K562 (cell line): ENCODE data around the gene PSEN1.

Experiments used
- ETV6 ChIP-seq, 3 experiments: fragments of 150-350 bp in 1 of 3; sonication (generic) in 1 of 3; formaldehyde crosslinking in 1 of 3; IDR thresholded peaks; 2 replicates each; pipeline versions ENCODE4 v1.6.1 to v1.8.0; 2014 to 2022; ENCODE audit warnings: borderline replicate concordance in 2 of 3, low read depth in 2 of 3, antibody characterized with exemption in 1 of 3, low read length in 1 of 3, mild to moderate bottlenecking in 1 of 3, missing genetic modification reagents in 1 of 3
- MAFG ChIP-seq: fragments of 450-650 bp; conservative IDR thresholded peaks from 2 replicates; pipeline ENCODE4 v1.6.1; 2016; ENCODE audit warnings: missing genetic modification characterization, missing compliant biosample characterization
- MLX ChIP-seq, 2 experiments: fragments of 450-650 bp in 1 of 2; sonication (generic) in 1 of 2; formaldehyde crosslinking; conservative IDR thresholded peaks; 2 replicates each; pipeline versions ENCODE4 v1.4.0 to v1.8.1; 2020 to 2022; ENCODE audit warnings: mild to moderate bottlenecking in 1 of 2, missing genetic modification reagents in 1 of 2
- MTA2 ChIP-seq: fragments of 450-650 bp; IDR thresholded peaks from 2 replicates; pipeline ENCODE4 v1.6.1; 2016; ENCODE audit warnings: low read depth
- POLR2AphosphoS5 ChIP-seq: IDR thresholded peaks from 2 replicates; pipeline ENCODE4 v1.6.1; 2011; ENCODE audit warnings: mild to moderate bottlenecking, low read depth, low read length, moderate library complexity; ENCODE audit not compliant: control insufficient read depth, insufficient read depth
- REST ChIP-seq, 2 experiments: fragments of 450-650 bp; formaldehyde crosslinking in 1 of 2; IDR thresholded peaks; 2 replicates each; pipeline versions ENCODE4 v1.4.0 to v1.6.1; 2014 to 2020; ENCODE audit warnings: mild to moderate bottlenecking in 2 of 2, borderline replicate concordance in 1 of 2, low read depth in 1 of 2
- TEAD4 ChIP-seq, 2 experiments: sonication (generic) in 1 of 2; formaldehyde crosslinking in 1 of 2; IDR thresholded peaks; 2 replicates each; pipeline versions ENCODE4 v1.6.1 to v1.8.0; 2012 to 2022; ENCODE audit warnings: borderline replicate concordance in 1 of 2, inconsistent platforms in 1 of 2, low read length in 1 of 2, mild to moderate bottlenecking in 1 of 2, missing genetic modification reagents in 1 of 2
- ZNF511 ChIP-seq: sonication (generic); formaldehyde crosslinking; IDR thresholded peaks from 2 replicates; pipeline ENCODE4 v1.8.0; 2022; ENCODE audit warnings: mild to moderate bottlenecking, missing genetic modification reagents
- TF ChIP-seq, protein P1 (sequence below), 3 experiments: IDR thresholded peaks in 2 of 3; conservative IDR thresholded peaks in 1 of 3; 2 replicates each; pipeline ENCODE4 v1.5.1; 2011 to 2012; ENCODE audit warnings: low read length in 3 of 3, mild to moderate bottlenecking in 3 of 3, control low read depth in 2 of 3, improper control_type of control experiment in 1 of 3, inconsistent platforms in 1 of 3, low read depth in 1 of 3, mixed read lengths in 1 of 3, moderate library complexity in 1 of 3; ENCODE audit not compliant: insufficient read depth in 2 of 3
- TF ChIP-seq, protein P2 (sequence below): sonication (generic); formaldehyde crosslinking; IDR thresholded peaks from 2 replicates; pipeline ENCODE4 v1.8.0; 2022; ENCODE audit warnings: mild to moderate bottlenecking, missing genetic modification reagents, borderline replicate concordance

GRCh38 chr14:73180385-73180805 lies 44.1 kb downstream of the PSEN1 start:
- TF ChIP-seq TEAD4 (IDR thresholded peaks at IDR 0.05; ENCODE audit: low read length) (no peak), TEAD4 (CRISPR knock-in tag; IDR thresholded peaks at IDR 0.05; ENCODE audit: borderline replicate concordance) (no peak), REST (IDR thresholded peaks at IDR 0.05; ENCODE audit: borderline replicate concordance) (no peak), REST (CRISPR knock-in tag; IDR thresholded peaks at IDR 0.05; ENCODE audit: low read depth) (no peak), ETV6 (IDR thresholded peaks at IDR 0.05; ENCODE audit: borderline replicate concordance in 1 of 2, low read depth in 2 of 2, low read length in 1 of 2) (no peak), ETV6 (CRISPR knock-in tag; IDR thresholded peaks at IDR 0.05; ENCODE audit: borderline replicate concordance) (no peak), POLR2AphosphoS5 (no peak), MAFG (tag) (no peak), ZNF511 (CRISPR knock-in tag) (no peak), MTA2 (no peak), MLX (CRISPR knock-in tag; conservative IDR thresholded peaks at IDR 0.05) (no peak)
- TF ChIP-seq, protein P1, sequence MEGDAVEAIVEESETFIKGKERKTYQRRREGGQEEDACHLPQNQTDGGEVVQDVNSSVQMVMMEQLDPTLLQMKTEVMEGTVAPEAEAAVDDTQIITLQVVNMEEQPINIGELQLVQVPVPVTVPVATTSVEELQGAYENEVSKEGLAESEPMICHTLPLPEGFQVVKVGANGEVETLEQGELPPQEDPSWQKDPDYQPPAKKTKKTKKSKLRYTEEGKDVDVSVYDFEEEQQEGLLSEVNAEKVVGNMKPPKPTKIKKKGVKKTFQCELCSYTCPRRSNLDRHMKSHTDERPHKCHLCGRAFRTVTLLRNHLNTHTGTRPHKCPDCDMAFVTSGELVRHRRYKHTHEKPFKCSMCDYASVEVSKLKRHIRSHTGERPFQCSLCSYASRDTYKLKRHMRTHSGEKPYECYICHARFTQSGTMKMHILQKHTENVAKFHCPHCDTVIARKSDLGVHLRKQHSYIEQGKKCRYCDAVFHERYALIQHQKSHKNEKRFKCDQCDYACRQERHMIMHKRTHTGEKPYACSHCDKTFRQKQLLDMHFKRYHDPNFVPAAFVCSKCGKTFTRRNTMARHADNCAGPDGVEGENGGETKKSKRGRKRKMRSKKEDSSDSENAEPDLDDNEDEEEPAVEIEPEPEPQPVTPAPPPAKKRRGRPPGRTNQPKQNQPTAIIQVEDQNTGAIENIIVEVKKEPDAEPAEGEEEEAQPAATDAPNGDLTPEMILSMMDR (IDR thresholded peaks at IDR 0.05 in 2 of 3, conservative IDR thresholded peaks at IDR 0.05 in 1 of 3; ENCODE audit: insufficient read depth in 2 of 3, low read depth in 1 of 3, low read length in 3 of 3) = no peak
- TF ChIP-seq, protein P2, sequence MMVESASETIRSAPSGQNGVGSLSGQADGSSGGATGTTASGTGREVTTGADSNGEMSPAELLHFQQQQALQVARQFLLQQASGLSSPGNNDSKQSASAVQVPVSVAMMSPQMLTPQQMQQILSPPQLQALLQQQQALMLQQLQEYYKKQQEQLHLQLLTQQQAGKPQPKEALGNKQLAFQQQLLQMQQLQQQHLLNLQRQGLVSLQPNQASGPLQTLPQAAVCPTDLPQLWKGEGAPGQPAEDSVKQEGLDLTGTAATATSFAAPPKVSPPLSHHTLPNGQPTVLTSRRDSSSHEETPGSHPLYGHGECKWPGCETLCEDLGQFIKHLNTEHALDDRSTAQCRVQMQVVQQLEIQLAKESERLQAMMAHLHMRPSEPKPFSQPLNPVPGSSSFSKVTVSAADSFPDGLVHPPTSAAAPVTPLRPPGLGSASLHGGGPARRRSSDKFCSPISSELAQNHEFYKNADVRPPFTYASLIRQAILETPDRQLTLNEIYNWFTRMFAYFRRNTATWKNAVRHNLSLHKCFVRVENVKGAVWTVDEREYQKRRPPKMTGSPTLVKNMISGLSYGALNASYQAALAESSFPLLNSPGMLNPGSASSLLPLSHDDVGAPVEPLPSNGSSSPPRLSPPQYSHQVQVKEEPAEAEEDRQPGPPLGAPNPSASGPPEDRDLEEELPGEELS (CRISPR knock-in tag) = no peak
